Measurements from ENCODE around the gene SPANXA1. TPM values are rescaled to one million over a fixed set of nuclear protein-coding genes. Genes with fewer than 3 reads are reported as not detected.

SPANXA1 gene
- 0.28 TPM in 1 of 5 replicates, not detected in the others for total RNA-seq (2022; extraction: Qiagen RNA extraction; ENCODE audit: low read depth)

GRCh38 chrX:141584638-141585037 lies at the start of gene SPANXA1:
Gene SPANXA1 (minus strand): TSS chrX:141584738. CDS start chrX:141584678, 60 bp downstream.

GRCh38 chrX:141589408-141589807 lies 4.9 kb upstream of the SPANXA1 start, which contains the start of gene SPANXA2:
Gene SPANXA2 (plus strand): TSS chrX:141589708. CDS start chrX:141589768, 60 bp downstream.

Other genes with a start within 250 kb of the SPANXA1 start
- gene SPANXA2, start 5.0 kb upstream of the SPANXA1 start, total RNA-seq (2022; extraction: Qiagen RNA extraction; ENCODE audit: low read depth), result 0.28 to 0.40 TPM in 2 of 5 replicates, not detected in the others
- not detected in 5 replicates for gene SPANXD, start 114.0 kb upstream of the SPANXA1 start, total RNA-seq (2022; extraction: Qiagen RNA extraction; ENCODE audit: low read depth)

Data from A549 treated with GW870086 at 1 μM for 4 hours (cell line).